WTC11 (cell line): Measurements from ENCODE around the gene NOL4L. TPM values are rescaled to one million over a fixed set of nuclear protein-coding genes. Genes with fewer than 3 reads are reported as not detected.

Experiments used
- ATAC-seq: fragments of 200-7000 bp; cut with Tn5 transposase; 2 replicates; pipeline ENCODE4 v1.10.0; 2021; ENCODE audit warnings: mild to moderate bottlenecking, moderate library complexity
- CTCF ChIA-PET: fragments of 300-600 bp; sonication (Branson Sonifier 250); formaldehyde crosslinking; loops from one replicate; lab custom pipeline; 2021; ENCODE audit warnings: antibody characterized with exemption; lab: Charles Lee
- POLR2A ChIA-PET: fragments of 350-600 bp; sonication (Branson Sonifier 250); formaldehyde crosslinking; loops from one replicate; lab custom pipeline; 2021; ENCODE audit warnings: antibody characterized with exemption; lab: Charles Lee
- DNase-seq: peaks from one replicate; pipeline ENCODE4 v3.0.0; 2021; ENCODE audit warnings: low spot score
- H3K27ac Mint-ChIP-seq: 2 replicates; pipeline ENCODE4 v1.8.0; 2021; ENCODE audit warnings: mixed read lengths
- H3K27me3 Mint-ChIP-seq: 2 replicates; pipeline ENCODE4 v1.8.0; 2021; ENCODE audit warnings: low read depth, mild to moderate bottlenecking, moderate library complexity, mixed read lengths
- H3K36me3 Mint-ChIP-seq: 2 replicates; pipeline ENCODE4 v1.8.0; 2021; ENCODE audit warnings: mixed read lengths
- H3K4me1 Mint-ChIP-seq: 2 replicates; pipeline ENCODE4 v1.8.0; 2022; ENCODE audit warnings: mixed read lengths
- H3K4me3 Mint-ChIP-seq: 2 replicates; pipeline ENCODE4 v1.8.0; 2021; ENCODE audit warnings: mild to moderate bottlenecking, moderate library complexity, mixed read lengths
- H3K9me3 Mint-ChIP-seq: 2 replicates; pipeline ENCODE4 v1.8.0; 2021; ENCODE audit warnings: mixed read lengths
- ATF2 ChIP-seq: sonication (generic); formaldehyde crosslinking; IDR thresholded peaks from 2 replicates; pipeline ENCODE4 v1.8.1; 2022; ENCODE audit warnings: low read depth, missing genetic modification reagents, borderline replicate concordance
- CREM ChIP-seq: sonication (generic); formaldehyde crosslinking; IDR thresholded peaks from 2 replicates; pipeline ENCODE4 v1.8.1; 2022; ENCODE audit warnings: mild to moderate bottlenecking, missing genetic modification reagents, moderate library complexity
- E2F1 ChIP-seq: sonication (generic); formaldehyde crosslinking; IDR thresholded peaks from 2 replicates; pipeline ENCODE4 v1.8.0; 2022; ENCODE audit warnings: mild to moderate bottlenecking, missing genetic modification reagents
- ETV6 ChIP-seq: sonication (generic); formaldehyde crosslinking; IDR thresholded peaks from 2 replicates; pipeline ENCODE4 v1.8.1; 2022; ENCODE audit warnings: mild to moderate bottlenecking, missing genetic modification reagents
- JUN ChIP-seq: sonication (generic); formaldehyde crosslinking; IDR thresholded peaks from 2 replicates; pipeline ENCODE4 v1.8.0; 2023; ENCODE audit warnings: mild to moderate bottlenecking, missing genetic modification reagents
- MAX ChIP-seq: sonication (generic); formaldehyde crosslinking; IDR thresholded peaks from 2 replicates; pipeline ENCODE4 v1.8.0; 2022; ENCODE audit warnings: mild to moderate bottlenecking, missing genetic modification reagents
- NR1H2 ChIP-seq: sonication (generic); formaldehyde crosslinking; IDR thresholded peaks from 2 replicates; pipeline ENCODE4 v1.9.0; 2021; ENCODE audit warnings: mild to moderate bottlenecking, moderate library complexity, missing genetic modification reagents
- PRRX2 ChIP-seq: fragments of 250-450 bp; sonication (Bioruptor Pico); IDR thresholded peaks from 2 replicates; pipeline ENCODE4 v1.8.0; 2021; ENCODE audit warnings: mild to moderate bottlenecking
- SMAD3 ChIP-seq: sonication (generic); formaldehyde crosslinking; IDR thresholded peaks from 2 replicates; pipeline ENCODE4 v1.8.0; 2022; ENCODE audit warnings: missing genetic modification reagents, mild to moderate bottlenecking, borderline replicate concordance
- STAT6 ChIP-seq: sonication (generic); formaldehyde crosslinking; conservative IDR thresholded peaks from 2 replicates; pipeline ENCODE4 v1.8.1; 2023; ENCODE audit warnings: mild to moderate bottlenecking, low read depth, missing genetic modification reagents, moderate library complexity
- TP53 ChIP-seq: sonication (generic); formaldehyde crosslinking; IDR thresholded peaks from 2 replicates; pipeline ENCODE4 v1.8.1; 2023; ENCODE audit warnings: mild to moderate bottlenecking, missing genetic modification reagents
- USF1 ChIP-seq: sonication (generic); formaldehyde crosslinking; IDR thresholded peaks from 2 replicates; pipeline ENCODE4 v1.8.0; 2022; ENCODE audit warnings: mild to moderate bottlenecking, missing genetic modification reagents
- ZNF138 ChIP-seq: sonication (generic); formaldehyde crosslinking; conservative IDR thresholded peaks from 2 replicates; pipeline ENCODE4 v1.8.1; 2022; ENCODE audit warnings: mild to moderate bottlenecking, moderate library complexity, missing genetic modification reagents
- ZNF317 ChIP-seq: sonication (generic); formaldehyde crosslinking; IDR thresholded peaks from 2 replicates; pipeline ENCODE4 v1.8.1; 2023; ENCODE audit warnings: low read depth, mild to moderate bottlenecking, moderate library complexity, missing genetic modification reagents, borderline replicate concordance
- ZNF416 ChIP-seq: fragments of 250-450 bp; sonication (Bioruptor Pico); IDR thresholded peaks from 2 replicates; pipeline ENCODE4 v1.9.0; 2021; ENCODE audit warnings: mild to moderate bottlenecking, inconsistent platforms
- ZNF425 ChIP-seq: fragments of 250-450 bp; sonication (Bioruptor Pico); conservative IDR thresholded peaks from 2 replicates; pipeline ENCODE4 v1.9.0; 2021; ENCODE audit warnings: mild to moderate bottlenecking
- ZNF512 ChIP-seq: sonication (generic); formaldehyde crosslinking; IDR thresholded peaks from 2 replicates; pipeline ENCODE4 v1.8.1; 2022; ENCODE audit warnings: missing genetic modification reagents, borderline replicate concordance
- total RNA-seq: library from RNA; stranded (reverse); gene quantifications from 3 replicates; pipeline ENCODE4 v1.2.3, GENCODE V29; 2021
- TF ChIP-seq, protein P1 (sequence below): sonication (generic); formaldehyde crosslinking; IDR thresholded peaks from 2 replicates; pipeline ENCODE4 v1.8.1; 2023; ENCODE audit warnings: mild to moderate bottlenecking, missing genetic modification reagents
- TF ChIP-seq, protein P2 (sequence below): fragments of 250-450 bp; sonication (Bioruptor Pico); IDR thresholded peaks from 2 replicates; pipeline ENCODE4 v1.8.0; 2021; ENCODE audit warnings: mild to moderate bottlenecking

NOL4L gene
- total RNA-seq, 1 experiment from 2014 or later, result 29.0 TPM

DNA sequence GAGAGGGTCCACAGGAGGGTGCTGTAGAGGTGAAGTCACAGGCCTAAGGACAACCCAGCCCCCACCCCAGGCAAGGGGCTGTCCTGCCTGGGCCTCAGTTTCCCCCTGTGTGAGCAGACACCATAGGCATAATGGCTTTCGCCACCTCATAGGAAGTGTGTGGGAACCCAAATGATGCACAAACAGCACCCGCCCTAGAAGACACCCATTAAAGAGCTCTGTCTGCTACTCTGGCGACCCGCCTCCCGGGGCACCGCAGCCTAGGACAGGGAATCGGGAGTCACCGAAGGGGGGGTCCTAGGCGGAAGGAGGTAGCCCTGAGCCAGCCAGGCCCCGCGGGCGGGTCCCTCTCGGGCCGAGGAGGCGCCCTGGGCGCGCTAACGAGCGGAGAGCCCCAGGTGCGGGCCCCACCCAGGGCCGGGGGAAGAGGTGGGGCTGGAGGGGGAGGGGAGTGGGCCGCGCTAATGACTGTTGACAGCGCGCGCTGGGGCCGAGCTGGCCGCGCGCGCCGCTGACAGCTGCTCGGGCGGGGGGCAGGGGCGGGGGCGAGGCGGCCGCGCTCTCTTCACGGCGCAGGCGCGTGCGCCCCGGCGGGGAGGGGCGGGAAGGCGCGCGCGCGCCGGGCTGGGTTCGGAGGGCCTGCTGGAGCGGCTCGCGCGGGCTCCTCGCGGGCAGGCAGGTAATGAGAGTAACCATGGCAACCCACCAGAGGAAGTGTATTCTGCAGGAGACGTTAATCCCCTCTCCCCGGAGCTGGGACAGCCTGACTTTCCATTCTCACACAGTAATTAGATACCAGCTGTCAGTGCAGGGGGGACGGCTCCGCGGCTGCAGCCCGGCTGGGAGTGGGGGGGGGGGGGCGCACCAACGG, 48.9 kb downstream of the NOL4L start (continued):
- TF ChIP-seq, protein P1, sequence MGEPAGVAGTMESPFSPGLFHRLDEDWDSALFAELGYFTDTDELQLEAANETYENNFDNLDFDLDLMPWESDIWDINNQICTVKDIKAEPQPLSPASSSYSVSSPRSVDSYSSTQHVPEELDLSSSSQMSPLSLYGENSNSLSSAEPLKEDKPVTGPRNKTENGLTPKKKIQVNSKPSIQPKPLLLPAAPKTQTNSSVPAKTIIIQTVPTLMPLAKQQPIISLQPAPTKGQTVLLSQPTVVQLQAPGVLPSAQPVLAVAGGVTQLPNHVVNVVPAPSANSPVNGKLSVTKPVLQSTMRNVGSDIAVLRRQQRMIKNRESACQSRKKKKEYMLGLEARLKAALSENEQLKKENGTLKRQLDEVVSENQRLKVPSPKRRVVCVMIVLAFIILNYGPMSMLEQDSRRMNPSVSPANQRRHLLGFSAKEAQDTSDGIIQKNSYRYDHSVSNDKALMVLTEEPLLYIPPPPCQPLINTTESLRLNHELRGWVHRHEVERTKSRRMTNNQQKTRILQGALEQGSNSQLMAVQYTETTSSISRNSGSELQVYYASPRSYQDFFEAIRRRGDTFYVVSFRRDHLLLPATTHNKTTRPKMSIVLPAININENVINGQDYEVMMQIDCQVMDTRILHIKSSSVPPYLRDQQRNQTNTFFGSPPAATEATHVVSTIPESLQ (CRISPR knock-in tag), result no peak
- TF ChIP-seq PRRX2 (CRISPR knock-in tag) (no peak), SMAD3 (CRISPR knock-in tag) (no peak), TP53 (CRISPR knock-in tag) (no peak)
- TF ChIP-seq, protein P2, sequence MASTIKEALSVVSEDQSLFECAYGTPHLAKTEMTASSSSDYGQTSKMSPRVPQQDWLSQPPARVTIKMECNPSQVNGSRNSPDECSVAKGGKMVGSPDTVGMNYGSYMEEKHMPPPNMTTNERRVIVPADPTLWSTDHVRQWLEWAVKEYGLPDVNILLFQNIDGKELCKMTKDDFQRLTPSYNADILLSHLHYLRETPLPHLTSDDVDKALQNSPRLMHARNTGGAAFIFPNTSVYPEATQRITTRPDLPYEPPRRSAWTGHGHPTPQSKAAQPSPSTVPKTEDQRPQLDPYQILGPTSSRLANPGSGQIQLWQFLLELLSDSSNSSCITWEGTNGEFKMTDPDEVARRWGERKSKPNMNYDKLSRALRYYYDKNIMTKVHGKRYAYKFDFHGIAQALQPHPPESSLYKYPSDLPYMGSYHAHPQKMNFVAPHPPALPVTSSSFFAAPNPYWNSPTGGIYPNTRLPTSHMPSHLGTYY (CRISPR knock-in tag), result no peak

DNA sequence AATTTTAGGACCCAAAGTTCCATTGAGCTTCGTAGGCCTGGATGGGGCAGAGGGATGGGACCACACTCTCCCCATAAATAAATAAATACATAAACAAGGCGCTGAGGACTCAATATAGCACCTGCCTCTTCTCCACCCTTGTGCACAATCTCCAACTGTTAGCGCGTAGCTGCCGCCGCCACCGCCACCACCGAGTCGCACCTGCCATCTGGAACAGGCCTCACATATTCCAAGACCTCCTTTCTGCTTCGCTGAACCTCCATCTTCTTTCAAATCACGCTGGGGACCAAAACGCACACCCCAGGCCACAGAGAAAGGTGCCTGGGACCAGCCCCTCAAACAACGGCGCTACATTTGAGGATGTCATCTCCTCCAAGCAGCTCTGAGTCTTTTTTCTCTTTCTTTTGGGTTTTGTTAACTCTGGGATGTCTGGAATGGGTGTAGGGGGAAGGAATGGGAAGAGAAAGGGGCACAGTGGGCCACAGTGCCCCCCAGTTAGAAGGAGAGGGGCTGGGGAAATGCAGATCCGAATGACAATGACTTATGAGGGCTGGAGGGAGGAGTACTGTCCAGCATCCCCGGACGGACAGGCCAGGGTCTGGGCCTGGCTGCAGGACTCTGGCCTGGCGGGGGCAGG, 49.7 kb downstream of the NOL4L start:
- Mint-ChIP-seq H3K4me3 (peak overlapping the region; percentile 38), H3K9me3 (no peaks in the 10 kb centered on the region)

More for the DNA sequence above, 49.7 kb downstream of the NOL4L start:
- DNase-seq, result no peak
- ChIA-PET POLR2A (interaction anchor here (0.7 kb wide), 1 partner anchor 137 kb away, joined by 3 read pairs; no protein-coding TSS in a partner anchor), CTCF (interaction anchor here (0.6 to 1.9 kb wide), 9 partner anchors 12 to 130 kb away, joined by 3 to 8 read pairs (median 4); no protein-coding TSS in a partner anchor)
- no peak for TF ChIP-seq ATF2 (CRISPR knock-in tag)
- no peak for TF ChIP-seq MAX
- no peak for TF ChIP-seq NR1H2 (CRISPR knock-in tag)
- TF ChIP-seq ZNF425, result no peak
- no peak for TF ChIP-seq ZNF416 (CRISPR knock-in tag)
- TF ChIP-seq ETV6 (CRISPR knock-in tag), result no peak
- TF ChIP-seq STAT6 (CRISPR knock-in tag), result no peak
- TF ChIP-seq ZNF138 (CRISPR knock-in tag), result no peak
- TF ChIP-seq E2F1, result no peak
- TF ChIP-seq USF1 (CRISPR knock-in tag), result no peak
- no peak for TF ChIP-seq CREM (CRISPR knock-in tag)
- TF ChIP-seq ZNF512 (CRISPR knock-in tag), result no peak
- no peak for TF ChIP-seq JUN (CRISPR knock-in tag)
- TF ChIP-seq ZNF317 (CRISPR knock-in tag), result no peak
- ATAC-seq, result no peak; the same call in 1 of the 2 replicates
- H3K27me3 Mint-ChIP-seq, result peaks cover 25% of the 10 kb centered on the region
- H3K36me3 Mint-ChIP-seq, result no peaks in the 10 kb centered on the region
- no peak overlapping the region for H3K27ac Mint-ChIP-seq
- H3K4me1 Mint-ChIP-seq, result peaks cover 41% of the 10 kb centered on the region
